Measurements from ENCODE around the gene LIMK2.

DNA sequence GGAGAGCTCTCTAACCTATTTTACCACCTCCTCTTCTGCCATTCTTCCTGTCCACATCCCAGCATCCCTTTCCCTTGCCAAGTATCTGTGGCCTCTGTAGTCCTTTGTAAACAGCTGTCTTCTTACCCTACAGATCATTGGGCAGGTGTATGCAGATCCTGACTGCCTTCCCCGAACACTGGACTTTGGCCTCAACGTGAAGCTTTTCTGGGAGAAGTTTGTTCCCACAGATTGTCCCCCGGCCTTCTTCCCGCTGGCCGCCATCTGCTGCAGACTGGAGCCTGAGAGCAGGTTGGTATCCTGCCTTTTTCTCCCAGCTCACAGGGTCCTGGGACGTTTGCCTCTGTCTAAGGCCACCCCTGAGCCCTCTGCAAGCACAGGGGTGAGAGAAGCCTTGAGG lies 62.9 kb downstream of the LIMK2 start:
- TF ChIP-seq, protein P1, sequence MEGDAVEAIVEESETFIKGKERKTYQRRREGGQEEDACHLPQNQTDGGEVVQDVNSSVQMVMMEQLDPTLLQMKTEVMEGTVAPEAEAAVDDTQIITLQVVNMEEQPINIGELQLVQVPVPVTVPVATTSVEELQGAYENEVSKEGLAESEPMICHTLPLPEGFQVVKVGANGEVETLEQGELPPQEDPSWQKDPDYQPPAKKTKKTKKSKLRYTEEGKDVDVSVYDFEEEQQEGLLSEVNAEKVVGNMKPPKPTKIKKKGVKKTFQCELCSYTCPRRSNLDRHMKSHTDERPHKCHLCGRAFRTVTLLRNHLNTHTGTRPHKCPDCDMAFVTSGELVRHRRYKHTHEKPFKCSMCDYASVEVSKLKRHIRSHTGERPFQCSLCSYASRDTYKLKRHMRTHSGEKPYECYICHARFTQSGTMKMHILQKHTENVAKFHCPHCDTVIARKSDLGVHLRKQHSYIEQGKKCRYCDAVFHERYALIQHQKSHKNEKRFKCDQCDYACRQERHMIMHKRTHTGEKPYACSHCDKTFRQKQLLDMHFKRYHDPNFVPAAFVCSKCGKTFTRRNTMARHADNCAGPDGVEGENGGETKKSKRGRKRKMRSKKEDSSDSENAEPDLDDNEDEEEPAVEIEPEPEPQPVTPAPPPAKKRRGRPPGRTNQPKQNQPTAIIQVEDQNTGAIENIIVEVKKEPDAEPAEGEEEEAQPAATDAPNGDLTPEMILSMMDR (IDR thresholded peaks at IDR 0.05): no peak
- TF ChIP-seq JUN (CRISPR knock-in tag; IDR thresholded peaks at IDR 0.05) (no peak), SP1 (CRISPR knock-in tag; conservative IDR thresholded peaks at IDR 0.05) (no peak)
